Breast epithelium (tissue), 4 donors: ENCODE data around the gene SCYL1. TPM values are rescaled to one million over a fixed set of nuclear protein-coding genes. Genes with fewer than 3 reads are reported as not detected.

Experiments used
- DNase-seq, 2 donors: peaks; one replicate each; pipeline ENCODE4 v3.0.0-alpha.2; 2019; ENCODE audit warnings: low spot score in 2 of 2
- H3K27ac ChIP-seq, 2 donors: fragments of 200-600 bp; sonication (generic) in 1 of 2; one replicate each; pipeline ENCODE4 v1.5.1; 2016 to 2019; ENCODE audit warnings: mild to moderate bottlenecking in 1 of 2
- H3K27me3 ChIP-seq, 2 donors: fragments of 200-600 bp; sonication (generic) in 1 of 2; one replicate each; pipeline versions ENCODE4 v1.5.1 to v1.6.0; 2017 to 2019; ENCODE audit warnings: control low read depth in 1 of 2, mild to moderate bottlenecking in 1 of 2
- H3K36me3 ChIP-seq: fragments of 200-600 bp; one replicate; pipeline ENCODE4 v1.5.1; 2019
- H3K4me1 ChIP-seq, 2 donors: fragments of 200-600 bp; sonication (generic); one replicate each; pipeline ENCODE4 v1.5.1; 2016 to 2019; ENCODE audit warnings: control low read depth in 1 of 2
- H3K4me3 ChIP-seq, 3 donors: fragments of 200-600 bp; sonication (generic); 1 replicate in 2 of 3; 2 replicates in 1 of 3; pipeline ENCODE4 v1.5.1; 2016 to 2019; ENCODE audit warnings: mild to moderate bottlenecking in 3 of 3, moderate library complexity in 2 of 3
- H3K9me3 ChIP-seq, 2 donors: fragments of 200-600 bp; sonication (generic) in 1 of 2; one replicate each; pipeline ENCODE4 v1.5.1; 2016 to 2019; ENCODE audit warnings: control low read depth in 1 of 2
- POLR2A ChIP-seq: fragments of 450-650 bp; IDR thresholded peaks from one replicate; pipeline ENCODE4 v1.6.1; 2016; ENCODE audit warnings: antibody characterized with exemption, mild to moderate bottlenecking, moderate library complexity
- POLR2AphosphoS5 ChIP-seq, 3 donors: sonication (generic); formaldehyde crosslinking; IDR thresholded peaks; one replicate each; pipeline ENCODE4 v1.6.1; 2017; ENCODE audit warnings: antibody characterized with exemption in 3 of 3
- intact Hi-C: fragments of 100-400 bp; cut with DNase I; formaldehyde crosslinking; loops from one replicate; pipeline ENCODE4 v1.15.1; 2023; ENCODE audit warnings: low total_unique reads
- total RNA-seq, 3 donors: library from RNA; depleted of rRNA; stranded (reverse); fragments of >200 nt; gene quantifications; one replicate each; pipeline ENCODE4 v1.1.0, GENCODE V29; 2016
- TF ChIP-seq, protein P1 (sequence below), 3 donors: fragments of 450-650 bp; IDR thresholded peaks; one replicate each; pipeline ENCODE4 v1.5.1; 2016 to 2017; ENCODE audit warnings: antibody characterized with exemption in 3 of 3, mild to moderate bottlenecking in 3 of 3, moderate library complexity in 3 of 3

Gene SCYL1
- total RNA-seq, 3 donors from 2014 or later: 74.1 to 83.4 (median 83.2) TPM

DNA sequence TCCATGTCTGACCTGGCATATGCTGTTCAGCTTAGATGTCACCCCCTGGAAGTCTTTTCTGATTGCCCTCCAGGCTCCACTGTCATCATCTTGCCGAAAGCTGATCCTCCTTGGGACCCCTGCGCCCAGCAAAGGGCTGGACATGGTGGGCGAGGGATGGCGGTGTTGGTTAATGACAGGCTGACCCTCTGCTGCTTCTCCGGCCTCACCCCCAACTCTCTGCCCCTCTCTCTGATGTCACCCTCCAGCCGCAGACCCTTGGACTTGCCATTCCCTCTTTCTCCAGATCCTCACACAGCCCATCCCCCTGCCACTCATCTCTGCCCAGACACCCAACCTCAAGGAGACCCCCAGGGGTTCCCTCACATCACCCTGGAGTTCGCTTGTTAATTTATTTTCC, 53.3 kb downstream of the SCYL1 start:
- no peaks in the 10 kb centered on the region for H3K9me3 ChIP-seq
- peaks cover 24 to 26% of the 10 kb centered on the region in 2 donors for H3K4me1 ChIP-seq
- peak overlapping the region in 2 of 3 donors; percentile 60 to 75 for H3K4me3 ChIP-seq
- no peak for DNase-seq
- intact Hi-C loops: loop anchor here (5.0 kb wide), 1 partner anchor 34 kb away; the partner anchor contains the start of gene MAP3K11
- no peaks in the 10 kb centered on the region for H3K27me3 ChIP-seq
- peak overlapping the region; percentile 96 to 97 for H3K27ac ChIP-seq
- TF ChIP-seq POLR2A (no peak), POLR2AphosphoS5 (IDR thresholded peaks at IDR 0.05) (no peak)
- TF ChIP-seq, protein P1, sequence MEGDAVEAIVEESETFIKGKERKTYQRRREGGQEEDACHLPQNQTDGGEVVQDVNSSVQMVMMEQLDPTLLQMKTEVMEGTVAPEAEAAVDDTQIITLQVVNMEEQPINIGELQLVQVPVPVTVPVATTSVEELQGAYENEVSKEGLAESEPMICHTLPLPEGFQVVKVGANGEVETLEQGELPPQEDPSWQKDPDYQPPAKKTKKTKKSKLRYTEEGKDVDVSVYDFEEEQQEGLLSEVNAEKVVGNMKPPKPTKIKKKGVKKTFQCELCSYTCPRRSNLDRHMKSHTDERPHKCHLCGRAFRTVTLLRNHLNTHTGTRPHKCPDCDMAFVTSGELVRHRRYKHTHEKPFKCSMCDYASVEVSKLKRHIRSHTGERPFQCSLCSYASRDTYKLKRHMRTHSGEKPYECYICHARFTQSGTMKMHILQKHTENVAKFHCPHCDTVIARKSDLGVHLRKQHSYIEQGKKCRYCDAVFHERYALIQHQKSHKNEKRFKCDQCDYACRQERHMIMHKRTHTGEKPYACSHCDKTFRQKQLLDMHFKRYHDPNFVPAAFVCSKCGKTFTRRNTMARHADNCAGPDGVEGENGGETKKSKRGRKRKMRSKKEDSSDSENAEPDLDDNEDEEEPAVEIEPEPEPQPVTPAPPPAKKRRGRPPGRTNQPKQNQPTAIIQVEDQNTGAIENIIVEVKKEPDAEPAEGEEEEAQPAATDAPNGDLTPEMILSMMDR (IDR thresholded peaks at IDR 0.05): no peak
- no peaks in the 10 kb centered on the region for H3K36me3 ChIP-seq

DNA sequence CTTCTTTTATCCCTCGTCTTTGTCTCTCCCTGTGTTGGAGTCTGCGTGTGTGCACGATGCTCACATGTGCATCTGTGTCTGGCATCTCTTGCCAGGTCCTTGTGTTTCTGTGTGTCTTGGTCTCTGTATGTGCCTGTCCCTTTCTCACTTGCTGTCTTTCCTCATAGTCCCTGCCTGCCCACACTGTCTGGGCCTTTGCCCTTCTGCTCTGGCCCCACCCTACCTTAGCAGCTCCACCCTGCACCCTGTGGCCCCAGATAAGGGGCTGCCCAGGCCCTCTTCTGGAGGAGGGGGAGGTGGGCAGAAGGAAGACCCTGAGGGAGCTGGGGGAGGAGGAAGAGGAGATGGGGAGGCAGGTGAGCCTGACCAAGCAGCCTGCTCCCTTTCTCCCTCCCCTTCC, 53.8 kb downstream of the SCYL1 start:
- H3K4me1 ChIP-seq: peaks cover 23 to 24% of the 10 kb centered on the region in 2 donors
- H3K27ac ChIP-seq: no peak overlapping the region
- H3K9me3 ChIP-seq: no peaks in the 10 kb centered on the region
- intact Hi-C loops: loop anchor here (5.0 kb wide), 1 partner anchor 34 kb away; the partner anchor contains the start of gene MAP3K11
- H3K27me3 ChIP-seq: no peaks in the 10 kb centered on the region
- H3K36me3 ChIP-seq: no peaks in the 10 kb centered on the region
- H3K4me3 ChIP-seq: no peak overlapping the region
- DNase-seq: no peak
- TF ChIP-seq POLR2AphosphoS5 (IDR thresholded peaks at IDR 0.05) (no peak), POLR2A (no peak)
- TF ChIP-seq, protein P1 (IDR thresholded peaks at IDR 0.05): no peak

DNA sequence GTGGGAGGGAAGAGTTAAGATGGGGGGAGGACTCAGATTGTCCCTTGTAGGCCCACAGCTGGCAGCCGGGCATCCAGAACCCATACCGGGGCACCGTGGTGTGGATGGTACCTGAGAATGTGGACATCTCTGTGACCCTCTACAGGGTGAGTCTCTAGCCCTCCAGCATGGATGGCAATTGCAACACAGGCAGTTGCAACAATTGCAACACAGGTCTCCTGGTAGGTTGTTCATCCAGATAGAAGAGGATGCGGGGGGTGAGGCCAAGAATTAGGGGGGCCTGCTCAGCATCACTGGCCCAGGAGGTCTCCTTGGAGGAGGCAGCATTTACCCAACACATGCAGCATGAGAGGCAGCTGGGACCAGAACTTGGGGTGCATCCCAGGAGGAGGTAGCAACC, 54.4 kb downstream of the SCYL1 start:
- Histone ChIP-seq H3K9me3 (no peaks in the 10 kb centered on the region), H3K27me3 (no peaks in the 10 kb centered on the region), H3K27ac (no peak overlapping the region), H3K4me3 (no peak overlapping the region), H3K4me1 (peaks cover 20 to 24% of the 10 kb centered on the region in 2 donors), H3K36me3 (no peaks in the 10 kb centered on the region)
- no peak for DNase-seq
- TF ChIP-seq, protein P1 (IDR thresholded peaks at IDR 0.05): no peak
- no peak for TF ChIP-seq POLR2A
- TF ChIP-seq POLR2AphosphoS5 (IDR thresholded peaks at IDR 0.05): no peak
- intact Hi-C loops: loop anchor here (5.0 kb wide), 1 partner anchor 33 kb away; the partner anchor contains the start of gene MAP3K11

DNA sequence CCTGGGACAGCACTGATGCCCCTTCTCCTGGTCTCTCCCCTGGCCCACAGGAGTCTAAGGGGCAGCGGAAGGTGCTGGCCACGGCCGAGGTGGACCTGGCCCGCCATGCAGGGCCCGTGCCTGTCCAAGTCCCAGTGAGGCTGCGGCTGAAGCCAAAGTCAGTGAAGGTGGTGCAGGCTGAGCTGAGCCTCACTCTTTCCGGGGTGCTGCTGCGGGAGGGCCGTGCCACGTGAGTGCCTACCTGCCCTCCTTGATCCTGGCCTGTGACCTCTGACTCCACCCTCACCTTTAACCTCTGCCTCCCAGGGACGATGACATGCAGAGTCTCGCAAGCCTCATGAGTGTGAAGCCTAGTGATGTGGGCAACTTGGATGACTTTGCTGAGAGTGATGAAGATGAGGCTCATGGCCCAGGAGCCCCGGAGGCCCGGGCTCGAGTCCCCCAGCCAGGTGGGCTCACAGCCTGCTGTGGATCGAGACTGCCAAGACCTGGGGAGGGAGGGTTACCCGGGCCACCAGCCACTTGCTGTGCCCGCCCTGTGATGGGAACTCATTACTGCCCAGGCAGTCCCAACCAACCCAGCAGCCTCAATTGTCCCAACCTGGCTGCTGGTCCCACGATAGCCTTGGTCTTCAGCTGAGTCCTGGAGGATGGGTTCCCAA, 55.3 kb downstream of the SCYL1 start:
- H3K27me3 ChIP-seq: no peaks in the 10 kb centered on the region
- TF ChIP-seq POLR2AphosphoS5 (IDR thresholded peaks at IDR 0.05): no peak
- no peak for TF ChIP-seq POLR2A
- TF ChIP-seq, protein P1 (IDR thresholded peaks at IDR 0.05): no peak
- no peak overlapping the region for H3K27ac ChIP-seq
- DNase-seq: no peak
- H3K36me3 ChIP-seq: no peaks in the 10 kb centered on the region
- H3K9me3 ChIP-seq: no peaks in the 10 kb centered on the region
- intact Hi-C loops: no loop called here
- H3K4me1 ChIP-seq: peaks cover 16 to 18% of the 10 kb centered on the region in 2 donors
- no peak overlapping the region for H3K4me3 ChIP-seq

DNA sequence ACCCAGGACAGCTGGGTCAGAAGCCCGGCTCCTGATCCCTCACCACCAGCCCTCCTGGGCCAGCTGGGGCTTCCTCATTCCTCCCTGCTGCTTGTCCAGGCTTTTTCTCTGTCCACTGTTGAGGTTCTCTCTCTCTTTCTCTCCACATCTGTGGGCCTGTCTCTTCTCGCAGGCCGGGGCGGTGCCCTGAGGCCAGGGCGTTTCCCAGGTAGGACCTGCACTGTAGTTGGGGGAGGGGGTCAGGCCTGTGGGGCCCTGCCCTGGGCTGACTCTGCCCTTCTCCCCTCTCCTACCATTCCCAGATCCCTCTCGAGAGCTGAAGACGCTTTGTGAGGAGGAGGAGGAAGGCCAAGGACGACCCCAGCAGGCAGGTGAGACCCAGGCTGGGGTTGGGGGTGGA, 55.9 kb downstream of the SCYL1 start:
- Histone ChIP-seq H3K36me3 (no peaks in the 10 kb centered on the region), H3K9me3 (no peaks in the 10 kb centered on the region), H3K27ac (no peak overlapping the region), H3K4me1 (peaks cover 11 to 15% of the 10 kb centered on the region in 2 donors), H3K4me3 (no peak overlapping the region), H3K27me3 (no peaks in the 10 kb centered on the region)
- DNase-seq: no peak
- TF ChIP-seq POLR2AphosphoS5 (IDR thresholded peaks at IDR 0.05) (no peak), POLR2A (no peak)
- TF ChIP-seq, protein P1 (IDR thresholded peaks at IDR 0.05): no peak
- intact Hi-C loops: no loop called here
